Measurements from ENCODE around the gene RPS6KA3. TPM values are rescaled to one million over a fixed set of nuclear protein-coding genes. Genes with fewer than 3 reads are reported as not detected.

The RPS6KA3 gene
- total and polyA plus RNA-seq, 9 of the 15 experiments (the other 6 are each of a cell fraction or from before 2014, with no cell fraction given) = 10.9 to 61.9 (median 37.4) TPM

GRCh38 chrX:20311505-20311904 is 44.8 kb upstream of the RPS6KA3 start:
- Histone ChIP-seq H3K36me3 (ENCODE audit: control insufficient read depth, insufficient read depth, low read length) (no peaks in the 10 kb centered on the region), H3K4me3 (no peak overlapping the region), H3K9me1 (ENCODE audit: control insufficient read depth, insufficient read depth, low read length) (no peaks in the 10 kb centered on the region), H3K79me2 (ENCODE audit: control insufficient read depth, insufficient read depth, low read length) (no peaks in the 10 kb centered on the region), H3K4me1 (replicated peaks in 1 of 2; ENCODE audit: control insufficient read depth in 2 of 2, insufficient read depth in 2 of 2, low read length in 2 of 2) (no peaks in the 10 kb centered on the region), H4K20me1 (replicated peaks; ENCODE audit: control insufficient read depth, insufficient read depth, low read length) (no peaks in the 10 kb centered on the region), H3K9ac (ENCODE audit: insufficient read depth in 1 of 2, low read depth in 2 of 2, low read length in 2 of 2) (no peak overlapping the region), H3K27ac (ENCODE audit: extremely low read depth, low read depth, low read length) (no peak overlapping the region), H3K9me3 (replicated peaks; ENCODE audit: control insufficient read depth, insufficient read depth, low read depth, low read length) (no peaks in the 10 kb centered on the region), H2AFZ (ENCODE audit: low read depth, low read length) (no peak overlapping the region), H3K27me3 (ENCODE audit: control insufficient read depth in 2 of 2, insufficient read depth in 2 of 2, low read length in 2 of 2) (peaks cover 0 to 5% of the 10 kb centered on the region in 2 experiments; a peak in 1 of 5 replicates), H3K4me2 (ENCODE audit: insufficient read depth, low read length) (no peak overlapping the region)
- intact Hi-C loops (cut with micrococcal nuclease) = no loop called here
- CTCF ChIA-PET (ENCODE audit: low intra/inter-chr PET ratio) = no interaction called here
- POLR2A ChIA-PET = no interaction called here
- no peak for ATAC-seq
- BruUV-seq (replicated peaks) = no TSS peak
- DNase-seq (ENCODE audit: extremely low read depth in 1 of 4, low spot score in 3 of 4) = no peak
- no peak for FAIRE-seq
- TF ChIP-seq PTTG1 (tag; IDR thresholded peaks at IDR 0.05; ENCODE audit: low read depth) (no peak), ZBTB43 (CRISPR knock-in tag; IDR thresholded peaks at IDR 0.05) (no peak), ETS2 (tag; IDR thresholded peaks at IDR 0.05; ENCODE audit: borderline replicate concordance, poor library complexity, severe bottlenecking) (no peak)
- in situ Hi-C loops (cut with MboI) = no loop called here
- 0% methylated on average over 2 of the region's 2 CpGs for WGBS (ENCODE audit: insufficient coverage, low coverage, missing lambda C conversion rate)

- no peak overlapping the region for H3K4me2 ChIP-seq (ENCODE audit: insufficient read depth, low read length)
- no peaks in the 10 kb centered on the region for H3K4me1 ChIP-seq (replicated peaks in 1 of 2; ENCODE audit: control insufficient read depth in 2 of 2, insufficient read depth in 2 of 2, low read length in 2 of 2)
- ATAC-seq (no peak), FAIRE-seq (no peak), DNase-seq (ENCODE audit: extremely low read depth in 1 of 4, low spot score in 3 of 4) (no peak)
- TF ChIP-seq SREBF2 (CRISPR knock-in tag; IDR thresholded peaks at IDR 0.05) = no peak
- no peak for TF ChIP-seq PRMT5 (CRISPR knock-in tag; IDR thresholded peaks at IDR 0.05)
- TF ChIP-seq PTRF (tag; IDR thresholded peaks at IDR 0.05) = no peak
- no peak for TF ChIP-seq DDX20 (tag; IDR thresholded peaks at IDR 0.05; ENCODE audit: low read depth)
- TF ChIP-seq, protein P1, sequence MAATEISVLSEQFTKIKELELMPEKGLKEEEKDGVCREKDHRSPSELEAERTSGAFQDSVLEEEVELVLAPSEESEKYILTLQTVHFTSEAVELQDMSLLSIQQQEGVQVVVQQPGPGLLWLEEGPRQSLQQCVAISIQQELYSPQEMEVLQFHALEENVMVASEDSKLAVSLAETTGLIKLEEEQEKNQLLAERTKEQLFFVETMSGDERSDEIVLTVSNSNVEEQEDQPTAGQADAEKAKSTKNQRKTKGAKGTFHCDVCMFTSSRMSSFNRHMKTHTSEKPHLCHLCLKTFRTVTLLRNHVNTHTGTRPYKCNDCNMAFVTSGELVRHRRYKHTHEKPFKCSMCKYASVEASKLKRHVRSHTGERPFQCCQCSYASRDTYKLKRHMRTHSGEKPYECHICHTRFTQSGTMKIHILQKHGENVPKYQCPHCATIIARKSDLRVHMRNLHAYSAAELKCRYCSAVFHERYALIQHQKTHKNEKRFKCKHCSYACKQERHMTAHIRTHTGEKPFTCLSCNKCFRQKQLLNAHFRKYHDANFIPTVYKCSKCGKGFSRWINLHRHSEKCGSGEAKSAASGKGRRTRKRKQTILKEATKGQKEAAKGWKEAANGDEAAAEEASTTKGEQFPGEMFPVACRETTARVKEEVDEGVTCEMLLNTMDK (IDR thresholded peaks at IDR 0.05; ENCODE audit: borderline replicate concordance, insufficient read depth, low read depth, low read length, poor library complexity, severe bottlenecking) = no peak
- TF ChIP-seq SMAD4 (CRISPR knock-in tag; conservative IDR thresholded peaks at IDR 0.05) = no peak
- TF ChIP-seq TBP (optimal IDR thresholded peaks at IDR 0.05; ENCODE audit: low read depth, low read length) = no peak
- TF ChIP-seq ZNF212 (CRISPR knock-in tag; IDR thresholded peaks at IDR 0.05) = no peak
- no peak for TF ChIP-seq U2AF1 (optimal IDR thresholded peaks at IDR 0.05; ENCODE audit: low read depth, low read length)
- no peak for TF ChIP-seq HIVEP1 (CRISPR knock-in tag; IDR thresholded peaks at IDR 0.05)
- TF ChIP-seq ZNF174 (CRISPR knock-in tag; IDR thresholded peaks at IDR 0.05) = no peak
- intact Hi-C loops (cut with micrococcal nuclease) = no loop called here
- no peaks in the 10 kb centered on the region for H3K9me1 ChIP-seq (ENCODE audit: control insufficient read depth, insufficient read depth, low read length)
- H3K27ac ChIP-seq (ENCODE audit: extremely low read depth, low read depth, low read length) = no peak overlapping the region
- no TSS peak for BruUV-seq (replicated peaks)
- no peaks in the 10 kb centered on the region for H3K36me3 ChIP-seq (ENCODE audit: control insufficient read depth, insufficient read depth, low read length)
- in situ Hi-C loops (cut with MboI) = no loop called here
- no peak overlapping the region for H2AFZ ChIP-seq (ENCODE audit: low read depth, low read length)
- no peaks in the 10 kb centered on the region for H4K20me1 ChIP-seq (replicated peaks; ENCODE audit: control insufficient read depth, insufficient read depth, low read length)
- no peaks in the 10 kb centered on the region for H3K9me3 ChIP-seq (replicated peaks; ENCODE audit: control insufficient read depth, insufficient read depth, low read depth, low read length)
- no peak overlapping the region for H3K9ac ChIP-seq (ENCODE audit: insufficient read depth in 1 of 2, low read depth in 2 of 2, low read length in 2 of 2)
- H3K4me3 ChIP-seq = no peak overlapping the region
- H3K79me2 ChIP-seq (ENCODE audit: control insufficient read depth, insufficient read depth, low read length) = no peaks in the 10 kb centered on the region
- 4% methylated on average over 8 of the region's 8 CpGs for WGBS (ENCODE audit: insufficient coverage, low coverage, missing lambda C conversion rate)
- ChIA-PET POLR2A (no interaction called here), CTCF (ENCODE audit: low intra/inter-chr PET ratio) (no interaction called here)
- peaks cover 0 to 5% of the 10 kb centered on the region in 2 experiments; a peak in 1 of 5 replicates for H3K27me3 ChIP-seq (ENCODE audit: control insufficient read depth in 2 of 2, insufficient read depth in 2 of 2, low read length in 2 of 2)
These were observed 43.1 kb upstream of the RPS6KA3 start for GRCh38 chrX:20309806-20310205.
